WERI-Rb-1 (cell line): ENCODE results near the gene CGNL1.

Source experiments
- DNase-seq: peaks from one replicate; pipeline ENCODE4 v3.0.0-alpha.2; 2020
- H3K27ac ChIP-seq: fragments of 250-450 bp; sonication (Bioruptor Pico); 2 replicates; pipeline ENCODE4 v1.5.1; 2020; ENCODE audit warnings: mild to moderate bottlenecking, moderate library complexity
- H3K27me3 ChIP-seq: fragments of 250-450 bp; sonication (Bioruptor Pico); 2 replicates; pipeline ENCODE4 v1.5.1; 2021; ENCODE audit warnings: mild to moderate bottlenecking, low read depth, moderate library complexity; ENCODE audit not compliant: insufficient read depth, severe bottlenecking
- H3K36me3 ChIP-seq: fragments of 250-450 bp; sonication (Bioruptor Pico); 2 replicates; pipeline ENCODE4 v1.5.1; 2020; ENCODE audit warnings: mild to moderate bottlenecking, moderate library complexity
- H3K4me3 ChIP-seq: 2 replicates; pipeline ENCODE4 v1.5.1; 2011; ENCODE audit warnings: low read depth, mild to moderate bottlenecking, control low read depth, low read length
- H3K9me3 ChIP-seq: fragments of 250-450 bp; sonication (Bioruptor Pico); 2 replicates; pipeline ENCODE4 v1.5.1; 2021; ENCODE audit warnings: mild to moderate bottlenecking, moderate library complexity; ENCODE audit not compliant: severe bottlenecking
- TF ChIP-seq, protein P1 (sequence below): IDR thresholded peaks from 2 replicates; pipeline ENCODE4 v1.5.1; 2011; ENCODE audit warnings: low read depth, mild to moderate bottlenecking, control low read depth, inconsistent platforms, low read length

CGNL1 gene

DNA sequence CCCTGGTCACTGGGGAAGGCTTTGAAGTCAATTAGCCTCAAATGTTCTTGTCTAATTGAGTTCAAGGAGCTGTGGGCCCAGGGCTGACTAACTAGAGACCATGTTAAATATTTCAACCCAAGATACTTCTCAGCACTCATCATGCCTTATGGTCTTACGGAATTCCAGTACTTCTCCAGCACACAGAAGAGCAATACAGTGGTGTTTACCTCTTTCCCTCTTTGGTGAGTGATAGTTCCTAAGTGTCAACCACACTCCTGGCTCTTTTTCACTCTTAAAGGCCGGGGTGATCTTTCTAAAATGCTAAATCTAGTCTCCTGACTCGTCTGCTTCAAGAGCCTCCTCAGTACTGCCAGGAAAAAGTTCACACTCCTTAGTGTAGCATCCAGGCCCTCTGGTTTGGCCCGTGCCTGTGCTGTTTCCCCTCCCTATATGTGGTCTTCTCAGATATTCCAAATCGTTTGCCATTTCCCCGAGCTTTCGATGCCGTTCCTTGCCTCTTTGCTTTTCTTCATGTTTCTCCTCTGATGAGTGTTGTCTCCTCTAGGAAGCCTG lies 220.1 kb downstream of the CGNL1 start:
- H3K4me3 ChIP-seq, result no peak overlapping the region
- no peak for DNase-seq
- TF ChIP-seq, protein P1, sequence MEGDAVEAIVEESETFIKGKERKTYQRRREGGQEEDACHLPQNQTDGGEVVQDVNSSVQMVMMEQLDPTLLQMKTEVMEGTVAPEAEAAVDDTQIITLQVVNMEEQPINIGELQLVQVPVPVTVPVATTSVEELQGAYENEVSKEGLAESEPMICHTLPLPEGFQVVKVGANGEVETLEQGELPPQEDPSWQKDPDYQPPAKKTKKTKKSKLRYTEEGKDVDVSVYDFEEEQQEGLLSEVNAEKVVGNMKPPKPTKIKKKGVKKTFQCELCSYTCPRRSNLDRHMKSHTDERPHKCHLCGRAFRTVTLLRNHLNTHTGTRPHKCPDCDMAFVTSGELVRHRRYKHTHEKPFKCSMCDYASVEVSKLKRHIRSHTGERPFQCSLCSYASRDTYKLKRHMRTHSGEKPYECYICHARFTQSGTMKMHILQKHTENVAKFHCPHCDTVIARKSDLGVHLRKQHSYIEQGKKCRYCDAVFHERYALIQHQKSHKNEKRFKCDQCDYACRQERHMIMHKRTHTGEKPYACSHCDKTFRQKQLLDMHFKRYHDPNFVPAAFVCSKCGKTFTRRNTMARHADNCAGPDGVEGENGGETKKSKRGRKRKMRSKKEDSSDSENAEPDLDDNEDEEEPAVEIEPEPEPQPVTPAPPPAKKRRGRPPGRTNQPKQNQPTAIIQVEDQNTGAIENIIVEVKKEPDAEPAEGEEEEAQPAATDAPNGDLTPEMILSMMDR, result no peak
- H3K27me3 ChIP-seq, result no peaks in the 10 kb centered on the region
- H3K36me3 ChIP-seq, result no peaks in the 10 kb centered on the region
- no peaks in the 10 kb centered on the region for H3K9me3 ChIP-seq
- H3K27ac ChIP-seq, result no peak overlapping the region

DNA sequence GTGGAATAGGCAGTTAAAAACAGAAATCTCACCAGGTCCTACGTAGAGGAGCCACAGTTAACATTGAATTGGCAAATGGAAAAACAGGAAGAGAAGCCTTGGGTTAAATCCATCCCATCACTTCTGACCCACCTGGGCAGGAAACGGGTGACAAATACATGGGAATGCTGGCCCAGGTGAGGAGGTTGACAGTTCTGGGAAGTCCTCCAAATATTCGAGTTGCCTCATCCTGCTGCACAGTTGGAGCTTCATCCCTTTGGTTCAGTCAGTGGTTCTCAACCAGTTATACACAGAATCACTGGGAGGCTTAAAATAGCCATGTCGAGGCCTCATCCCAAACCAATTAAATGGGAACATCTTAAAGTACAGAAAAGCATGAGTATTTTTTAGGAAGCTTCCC lies 220.7 kb downstream of the CGNL1 start:
- Histone ChIP-seq H3K36me3 (no peaks in the 10 kb centered on the region), H3K9me3 (no peaks in the 10 kb centered on the region), H3K4me3 (no peak overlapping the region), H3K27me3 (no peaks in the 10 kb centered on the region), H3K27ac (no peak overlapping the region)
- TF ChIP-seq, protein P1, result no peak
- DNase-seq, result no peak

DNA sequence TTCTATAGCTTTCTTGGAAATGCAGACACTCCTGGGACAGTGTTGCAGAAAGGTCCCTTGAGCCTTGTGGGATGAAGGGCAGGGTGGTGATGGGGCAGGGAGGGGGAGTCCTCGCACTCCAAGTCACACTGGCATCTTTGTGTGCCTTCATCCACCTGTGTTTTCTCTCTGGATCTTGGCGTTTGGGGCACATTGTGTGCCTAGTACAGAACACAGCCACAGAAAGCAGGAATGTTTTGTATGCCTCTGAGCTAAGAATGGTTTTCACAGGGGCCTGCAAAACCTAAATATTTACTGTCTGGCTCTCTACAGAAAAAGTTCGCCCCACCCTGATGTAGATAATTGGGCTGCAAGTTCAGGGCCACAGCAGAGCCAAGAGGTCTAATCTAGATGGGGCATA lies 221.1 kb downstream of the CGNL1 start:
- Histone ChIP-seq H3K36me3 (no peaks in the 10 kb centered on the region), H3K27me3 (no peaks in the 10 kb centered on the region), H3K27ac (no peak overlapping the region), H3K4me3 (no peak overlapping the region), H3K9me3 (no peaks in the 10 kb centered on the region)
- TF ChIP-seq, protein P1, result no peak
- no peak for DNase-seq

DNA sequence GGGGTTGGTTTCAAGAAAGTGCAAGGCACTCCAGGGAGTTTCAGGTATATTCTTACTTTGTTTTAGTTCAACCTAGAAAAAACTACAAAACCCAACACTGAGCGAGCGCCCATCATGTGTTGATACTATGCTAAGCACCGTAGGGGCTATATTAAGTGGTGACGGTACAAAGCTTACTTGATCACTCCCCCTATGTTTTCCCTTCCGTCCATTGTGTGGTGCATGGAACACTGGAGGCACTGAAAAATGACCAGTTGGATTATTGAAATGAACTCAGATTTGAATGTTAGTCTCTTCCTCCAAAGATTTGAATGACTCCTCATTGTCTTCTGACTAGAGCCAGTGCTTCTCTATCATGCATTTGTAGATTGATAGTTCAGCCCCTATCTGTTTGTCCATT lies 222.0 kb downstream of the CGNL1 start:
- no peak overlapping the region for H3K27ac ChIP-seq
- no peak overlapping the region for H3K4me3 ChIP-seq
- H3K36me3 ChIP-seq, result no peaks in the 10 kb centered on the region
- H3K9me3 ChIP-seq, result no peaks in the 10 kb centered on the region
- no peaks in the 10 kb centered on the region for H3K27me3 ChIP-seq
- TF ChIP-seq, protein P1, result no peak
- no peak for DNase-seq

DNA sequence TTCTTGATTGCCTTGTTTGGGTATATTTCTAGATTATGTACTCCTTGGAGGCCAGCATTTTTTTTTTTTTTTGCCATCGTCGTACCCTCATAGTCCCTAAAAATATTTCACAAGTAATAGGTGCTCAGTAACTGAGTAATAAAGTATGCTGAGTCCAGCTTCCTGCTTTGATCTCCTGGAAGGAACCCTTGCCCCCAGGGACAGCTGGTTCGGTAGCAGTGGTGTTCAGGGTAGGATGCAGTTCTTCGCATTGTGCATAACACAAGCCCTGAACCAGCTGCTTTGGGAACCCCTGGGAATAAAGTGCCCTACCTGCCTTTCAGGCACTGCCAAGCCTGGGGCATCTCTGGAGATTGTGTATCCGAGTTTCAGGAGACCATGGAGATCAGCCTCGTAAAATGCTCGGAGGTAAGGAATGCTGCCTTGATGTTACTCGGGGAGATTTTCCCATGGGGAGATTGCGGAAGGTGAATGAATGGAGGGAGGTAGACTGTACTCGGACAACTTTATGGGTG lies 223.0 kb downstream of the CGNL1 start:
- TF ChIP-seq, protein P1, result no peak
- H3K4me3 ChIP-seq, result no peak overlapping the region
- H3K27me3 ChIP-seq, result no peaks in the 10 kb centered on the region
- H3K9me3 ChIP-seq, result no peaks in the 10 kb centered on the region
- no peak for DNase-seq
- no peak overlapping the region for H3K27ac ChIP-seq
- H3K36me3 ChIP-seq, result no peaks in the 10 kb centered on the region

DNA sequence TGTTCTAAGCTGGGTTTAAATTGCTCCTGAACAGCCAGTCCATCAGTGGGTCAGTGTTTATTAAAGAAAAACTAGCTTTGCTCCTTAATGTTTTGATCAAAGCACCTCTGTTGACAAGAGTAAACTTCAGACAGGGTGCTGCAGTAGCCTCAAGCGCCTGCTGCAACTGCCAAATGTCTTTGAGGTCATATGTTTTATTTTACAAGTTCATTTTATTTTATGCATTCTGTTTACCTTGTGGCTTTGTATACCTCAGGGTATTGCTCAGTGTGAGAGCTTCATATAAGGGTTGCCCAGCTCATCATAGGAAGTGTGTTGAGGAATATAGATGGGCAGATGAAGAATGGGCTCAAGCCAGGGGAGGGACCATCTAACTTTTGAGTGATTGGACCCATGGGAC lies 223.9 kb downstream of the CGNL1 start:
- no peak overlapping the region for H3K4me3 ChIP-seq
- H3K27me3 ChIP-seq, result no peaks in the 10 kb centered on the region
- no peak overlapping the region for H3K27ac ChIP-seq
- no peaks in the 10 kb centered on the region for H3K9me3 ChIP-seq
- H3K36me3 ChIP-seq, result no peaks in the 10 kb centered on the region
- no peak for DNase-seq
- TF ChIP-seq, protein P1, result no peak
